ENCODE data around the gene SIGLEC5. TPM values are rescaled to one million over a fixed set of nuclear protein-coding genes. Genes with fewer than 3 reads are reported as not detected.

The SIGLEC5 gene
- total RNA-seq, 2 donors from 2014 or later, result 0.52 TPM; not detected in 1

DNA sequence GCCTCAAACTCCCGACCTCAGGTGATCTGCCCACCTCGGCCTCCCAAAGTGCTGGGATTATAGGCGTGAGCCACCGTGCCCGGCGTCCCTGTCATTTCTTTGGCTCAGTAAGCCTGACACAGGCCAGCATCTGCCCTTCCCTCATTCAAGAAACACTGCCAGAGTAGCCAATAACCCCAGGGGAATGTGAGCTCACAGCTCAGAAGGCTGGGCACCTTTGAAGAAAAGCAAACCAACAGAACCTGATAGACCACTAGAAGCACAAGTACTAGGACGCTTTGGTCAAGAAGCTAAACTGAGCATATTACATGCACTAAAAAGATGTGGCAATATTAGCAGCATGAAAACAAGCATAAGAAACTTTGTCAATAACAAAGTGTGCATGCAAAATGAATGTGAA lies 14.2 kb downstream of the SIGLEC5 start:
- 54 to 66% methylated on average over 2 to 7 of the region's 7 CpGs for WGBS, 2 donors
- DNase-seq, result no peak
- Histone ChIP-seq H3K27ac (no peak overlapping the region), H3K36me3 (replicated peaks in 1 of 2; ENCODE audit: insufficient read depth in 1 of 2, low read depth in 2 of 2) (no peaks in the 10 kb centered on the region), H3K4me3 (no peak overlapping the region), H3K9me3 (no peaks in the 10 kb centered on the region), H3K4me1 (no peaks in the 10 kb centered on the region), H3K27me3 (peaks cover 0 to 4% of the 10 kb centered on the region in 2 donors)
- intact Hi-C loops (cut with DNase I), result no loop called here
- TF ChIP-seq POLR2A (IDR thresholded peaks at IDR 0.05), result no peak
- TF ChIP-seq, protein P1, sequence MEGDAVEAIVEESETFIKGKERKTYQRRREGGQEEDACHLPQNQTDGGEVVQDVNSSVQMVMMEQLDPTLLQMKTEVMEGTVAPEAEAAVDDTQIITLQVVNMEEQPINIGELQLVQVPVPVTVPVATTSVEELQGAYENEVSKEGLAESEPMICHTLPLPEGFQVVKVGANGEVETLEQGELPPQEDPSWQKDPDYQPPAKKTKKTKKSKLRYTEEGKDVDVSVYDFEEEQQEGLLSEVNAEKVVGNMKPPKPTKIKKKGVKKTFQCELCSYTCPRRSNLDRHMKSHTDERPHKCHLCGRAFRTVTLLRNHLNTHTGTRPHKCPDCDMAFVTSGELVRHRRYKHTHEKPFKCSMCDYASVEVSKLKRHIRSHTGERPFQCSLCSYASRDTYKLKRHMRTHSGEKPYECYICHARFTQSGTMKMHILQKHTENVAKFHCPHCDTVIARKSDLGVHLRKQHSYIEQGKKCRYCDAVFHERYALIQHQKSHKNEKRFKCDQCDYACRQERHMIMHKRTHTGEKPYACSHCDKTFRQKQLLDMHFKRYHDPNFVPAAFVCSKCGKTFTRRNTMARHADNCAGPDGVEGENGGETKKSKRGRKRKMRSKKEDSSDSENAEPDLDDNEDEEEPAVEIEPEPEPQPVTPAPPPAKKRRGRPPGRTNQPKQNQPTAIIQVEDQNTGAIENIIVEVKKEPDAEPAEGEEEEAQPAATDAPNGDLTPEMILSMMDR (IDR thresholded peaks at IDR 0.05), result no peak
- no peak for ATAC-seq

DNA sequence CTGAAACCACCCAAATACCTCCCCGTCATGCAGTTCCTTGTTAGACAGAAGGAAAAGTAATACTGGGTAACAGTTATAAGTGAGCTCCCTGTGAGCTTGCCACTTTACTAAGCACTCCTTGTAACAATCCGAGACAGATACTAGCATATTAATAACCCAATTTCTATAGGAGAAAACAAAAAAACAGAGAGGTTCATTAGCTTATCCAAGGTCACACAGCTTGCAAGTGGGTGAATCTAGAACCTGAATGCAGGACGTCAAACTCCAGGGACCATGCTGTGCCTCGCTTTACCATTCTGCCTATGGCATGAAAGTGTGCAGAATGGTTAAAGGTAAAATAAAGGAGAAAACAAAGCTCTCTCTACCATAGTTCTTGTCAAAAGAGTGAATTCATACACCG lies 15.4 kb downstream of the SIGLEC5 start:
- Histone ChIP-seq H3K27me3 (peaks cover 0 to 4% of the 10 kb centered on the region in 2 donors), H3K4me1 (no peaks in the 10 kb centered on the region), H3K9me3 (no peaks in the 10 kb centered on the region), H3K4me3 (no peak overlapping the region), H3K27ac (no peak overlapping the region), H3K36me3 (replicated peaks in 1 of 2; ENCODE audit: insufficient read depth in 1 of 2, low read depth in 2 of 2) (no peaks in the 10 kb centered on the region)
- DNase-seq (no peak), ATAC-seq (no peak)
- WGBS, 2 donors, result 55 to 63% methylated on average over 5 of the region's 5 CpGs
- TF ChIP-seq, protein P1 (IDR thresholded peaks at IDR 0.05), result no peak
- TF ChIP-seq POLR2A (IDR thresholded peaks at IDR 0.05), result no peak
- intact Hi-C loops (cut with DNase I), result no loop called here

DNA sequence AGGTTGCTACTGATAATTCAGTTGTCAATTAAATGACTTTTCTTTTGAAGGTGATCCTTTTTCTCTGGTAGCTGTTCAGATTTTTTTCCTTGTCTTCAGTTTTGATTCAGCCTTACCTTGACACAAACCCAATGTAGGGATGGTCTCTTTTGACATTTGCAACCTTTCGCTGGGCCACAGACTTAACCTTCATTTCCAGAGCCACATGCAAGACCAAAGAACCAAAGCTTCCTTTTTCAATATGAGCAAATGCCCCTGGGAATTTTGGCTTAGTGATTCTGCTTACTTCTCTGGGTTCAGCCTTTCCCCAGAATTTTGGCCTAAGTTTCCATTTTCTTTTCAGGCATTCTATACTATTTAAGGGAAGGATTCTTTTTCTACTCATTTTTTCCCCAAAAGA lies 19.6 kb downstream of the SIGLEC5 start:
- H3K36me3 ChIP-seq (replicated peaks in 1 of 2; ENCODE audit: insufficient read depth in 1 of 2, low read depth in 2 of 2), result no peaks in the 10 kb centered on the region
- no peak for TF ChIP-seq POLR2A (IDR thresholded peaks at IDR 0.05)
- TF ChIP-seq, protein P1 (IDR thresholded peaks at IDR 0.05), result no peak
- 69 to 86% methylated on average over 1 of the region's 1 CpG for WGBS, 2 donors
- no peaks in the 10 kb centered on the region for H3K4me1 ChIP-seq
- H3K27me3 ChIP-seq, result no peaks in the 10 kb centered on the region
- H3K4me3 ChIP-seq, result no peak overlapping the region
- ATAC-seq (no peak), DNase-seq (no peak)
- H3K9me3 ChIP-seq, result no peaks in the 10 kb centered on the region
- intact Hi-C loops (cut with DNase I), result no loop called here
- no peak overlapping the region for H3K27ac ChIP-seq

DNA sequence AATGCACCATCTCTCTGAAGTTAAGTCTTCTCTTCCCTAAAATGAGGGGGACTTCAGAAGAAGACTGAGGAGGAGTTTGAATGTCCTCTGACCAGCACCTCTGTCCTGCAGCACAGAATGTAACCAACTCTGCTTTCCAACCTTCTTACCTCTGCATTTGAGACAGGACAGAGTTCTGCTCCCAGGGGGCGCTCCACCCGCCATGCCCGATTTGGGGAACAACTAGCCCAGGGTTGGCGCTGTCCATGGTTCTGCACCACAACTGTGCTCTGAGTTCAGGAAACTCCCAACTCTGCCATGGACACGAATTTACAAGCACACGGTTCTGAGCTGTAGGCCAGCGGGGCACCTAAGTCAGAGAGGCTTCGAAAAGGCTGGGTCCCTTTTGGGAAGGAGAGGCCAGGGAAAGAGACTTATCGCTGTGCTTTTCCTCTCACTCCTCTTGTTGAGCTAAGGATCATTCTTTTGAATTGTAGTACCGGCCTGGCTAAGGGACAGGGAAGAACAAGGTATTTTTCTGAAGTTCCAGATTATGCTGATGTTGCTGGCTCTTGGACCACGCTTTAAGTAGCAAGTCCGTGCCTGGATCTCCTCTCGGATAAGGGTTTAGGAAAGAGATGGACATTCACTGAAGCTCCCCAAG lies 22.2 kb downstream of the SIGLEC5 start:
- no peak overlapping the region for H3K27ac ChIP-seq
- TF ChIP-seq, protein P1 (IDR thresholded peaks at IDR 0.05), result peak in 5 of 7 experiments; percentile 30 to 55 (median 34)
- no peak for TF ChIP-seq POLR2A (IDR thresholded peaks at IDR 0.05)
- no peaks in the 10 kb centered on the region for H3K27me3 ChIP-seq
- ATAC-seq (no peak), DNase-seq (peak; percentile 54 to 71 (median 62))
- intact Hi-C loops (cut with DNase I), result no loop called here
- H3K9me3 ChIP-seq, result no peaks in the 10 kb centered on the region
- 24 to 34% methylated on average over 13 of the region's 13 CpGs for WGBS, 2 donors
- H3K4me1 ChIP-seq, result no peaks in the 10 kb centered on the region
- H3K36me3 ChIP-seq (replicated peaks in 1 of 2; ENCODE audit: insufficient read depth in 1 of 2, low read depth in 2 of 2), result no peaks in the 10 kb centered on the region
- no peak overlapping the region for H3K4me3 ChIP-seq

DNA sequence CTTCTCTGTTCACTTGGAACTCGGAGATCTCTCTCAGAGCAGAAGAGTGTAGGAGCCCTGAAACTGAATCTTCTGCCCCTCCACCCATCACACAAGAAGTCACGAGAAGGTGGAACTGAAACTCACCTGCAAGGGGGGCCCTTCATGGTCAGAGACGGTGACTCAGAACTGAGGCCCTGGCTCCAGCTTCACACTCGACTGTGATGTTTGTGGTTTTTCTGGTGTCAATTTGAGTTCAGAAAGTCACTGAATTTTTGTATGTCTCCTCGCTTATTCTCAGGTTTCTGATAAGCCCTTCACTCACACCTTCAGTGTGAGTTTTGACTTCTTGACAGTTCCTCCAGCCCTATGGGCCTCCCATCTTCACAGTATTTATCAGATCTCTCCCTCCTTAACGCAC lies 23.1 kb downstream of the SIGLEC5 start:
- no peaks in the 10 kb centered on the region for H3K36me3 ChIP-seq (replicated peaks in 1 of 2; ENCODE audit: insufficient read depth in 1 of 2, low read depth in 2 of 2)
- intact Hi-C loops (cut with DNase I), result no loop called here
- no peak overlapping the region for H3K27ac ChIP-seq
- DNase-seq (no peak), ATAC-seq (no peak)
- H3K4me1 ChIP-seq, result no peaks in the 10 kb centered on the region
- no peak for TF ChIP-seq POLR2A (IDR thresholded peaks at IDR 0.05)
- TF ChIP-seq, protein P1 (IDR thresholded peaks at IDR 0.05), result no peak
- no peaks in the 10 kb centered on the region for H3K9me3 ChIP-seq
- no peak overlapping the region for H3K4me3 ChIP-seq
- no peaks in the 10 kb centered on the region for H3K27me3 ChIP-seq
- 60 to 70% methylated on average over 6 of the region's 6 CpGs for WGBS, 2 donors

Measured in body of pancreas (tissue), 4 donors.